IMR-90 (cell line): ENCODE results near the gene ST8SIA4. TPM values are rescaled to one million over a fixed set of nuclear protein-coding genes. Genes with fewer than 3 reads are reported as not detected.

Source experiments
- ATAC-seq: fragments of 200-7000 bp; cut with Tn5 transposase; 2 replicates; pipeline ENCODE4 v1.9.1; 2020; ENCODE audit warnings: low read depth, mild to moderate bottlenecking, moderate library complexity
- BruUV-seq: library from RNA; stranded (reverse); fragments of 400-500 nt; replicated peaks from 2 replicates; lab custom pipeline; 2021; lab: Mats Ljungman, UMichigan
- CTCF ChIA-PET: fragments of 300-600 bp; formaldehyde crosslinking; extraction: SDS; loops from one replicate; lab custom pipeline; 2021; ENCODE audit warnings: antibody characterized with exemption; lab: Yijun Ruan, JAX
- POLR2A ChIA-PET: fragments of 300-600 bp; sonication (Branson Sonifier 250); formaldehyde crosslinking; loops from one replicate; lab custom pipeline; 2022; ENCODE audit warnings: antibody characterized with exemption; ENCODE audit not compliant: unreplicated experiment; lab: Charles Lee
- DNase-seq: peaks from one replicate; pipeline ENCODE4 v3.0.0; 2013
- H2AFZ ChIP-seq: replicated peaks from 2 replicates; pipeline ENCODE3; 2013; ENCODE audit warnings: low read length, mild to moderate bottlenecking; ENCODE audit not compliant: poor library complexity
- H2AK5ac ChIP-seq: 2 replicates; pipeline ENCODE4 v1.6.1; 2013; ENCODE audit warnings: low read depth, low read length, inconsistent platforms
- H2AK9ac ChIP-seq: replicated peaks from 2 replicates; pipeline ENCODE3; 2013; ENCODE audit warnings: mild to moderate bottlenecking, low read depth, low read length, moderate library complexity; ENCODE audit not compliant: poor library complexity
- H2BK120ac ChIP-seq: 2 replicates; pipeline ENCODE4 v1.6.1; 2013; ENCODE audit warnings: low read depth, low read length, inconsistent platforms
- H2BK15ac ChIP-seq: 3 replicates; pipeline ENCODE4 v1.6.1; 2013; ENCODE audit warnings: low read depth, low read length, inconsistent platforms
- H2BK20ac ChIP-seq: 2 replicates; pipeline ENCODE4 v1.6.1; 2013; ENCODE audit warnings: low read depth, mild to moderate bottlenecking, inconsistent platforms, low read length, moderate library complexity
- H2BK5ac ChIP-seq: 2 replicates; pipeline ENCODE4 v1.6.1; 2013; ENCODE audit warnings: mild to moderate bottlenecking, low read depth, low read length, inconsistent platforms; ENCODE audit not compliant: poor library complexity, severe bottlenecking
- H3K14ac ChIP-seq: replicated peaks from 2 replicates; pipeline ENCODE4 v1.6.1; 2013; ENCODE audit warnings: low read depth, low read length, inconsistent platforms
- H3K18ac ChIP-seq: 2 replicates; pipeline ENCODE4 v1.6.1; 2013; ENCODE audit warnings: low read depth, low read length, control low read depth
- H3K23ac ChIP-seq: 2 replicates; pipeline ENCODE4 v1.6.1; 2013; ENCODE audit warnings: low read depth, low read length, inconsistent platforms
- H3K27ac ChIP-seq: 2 replicates; pipeline ENCODE4 v1.5.1; 2013; ENCODE audit warnings: mild to moderate bottlenecking, control low read depth, low read length; ENCODE audit not compliant: insufficient read depth
- H3K27me3 ChIP-seq: 2 replicates; pipeline ENCODE4 v1.6.1; 2013; ENCODE audit warnings: low read length; ENCODE audit not compliant: control insufficient read depth, insufficient read depth
- H3K36me3 ChIP-seq: 2 replicates; pipeline ENCODE4 v1.6.1; 2013; ENCODE audit warnings: low read length, mixed read lengths; ENCODE audit not compliant: control insufficient read depth, insufficient read depth
- H3K4ac ChIP-seq: 2 replicates; pipeline ENCODE4 v1.6.1; 2013; ENCODE audit warnings: low read depth, low read length, inconsistent platforms
- H3K4me1 ChIP-seq: 2 replicates; pipeline ENCODE4 v1.6.1; 2013; ENCODE audit warnings: low read length, mixed read lengths; ENCODE audit not compliant: control insufficient read depth, insufficient read depth
- H3K4me2 ChIP-seq: 2 replicates; pipeline ENCODE4 v1.6.1; 2013; ENCODE audit warnings: low read depth, mild to moderate bottlenecking, control low read depth, low read length, moderate library complexity
- H3K4me3 ChIP-seq: 2 replicates; pipeline ENCODE4 v1.5.1; 2013; ENCODE audit warnings: low read depth, mild to moderate bottlenecking, control low read depth, low read length, moderate library complexity; ENCODE audit not compliant: insufficient read depth
- H3K56ac ChIP-seq: 2 replicates; pipeline ENCODE4 v1.6.1; 2013; ENCODE audit warnings: low read length, inconsistent platforms; ENCODE audit not compliant: insufficient read depth; ENCODE audit errors: extremely low read depth
- H3K79me1 ChIP-seq, 2 experiments: 2 replicates each; pipeline ENCODE4 v1.6.1; 2013; ENCODE audit warnings: low read length in 2 of 2, inconsistent platforms in 1 of 2, low read depth in 1 of 2
- H3K9ac ChIP-seq: 2 replicates; pipeline ENCODE4 v1.6.1; 2013; ENCODE audit warnings: low read depth, low read length, control low read depth
- H3K9me1 ChIP-seq: 2 replicates; pipeline ENCODE4 v1.6.1; 2013; ENCODE audit warnings: low read length, inconsistent platforms; ENCODE audit not compliant: insufficient read depth
- H3K9me3 ChIP-seq: 2 replicates; pipeline ENCODE4 v1.6.1; 2013; ENCODE audit warnings: low read length; ENCODE audit not compliant: control insufficient read depth, insufficient read depth
- H4K20me1 ChIP-seq: 2 replicates; pipeline ENCODE4 v1.6.1; 2013; ENCODE audit warnings: low read length, inconsistent platforms; ENCODE audit not compliant: insufficient read depth
- H4K5ac ChIP-seq: 2 replicates; pipeline ENCODE4 v1.6.1; 2013; ENCODE audit warnings: mild to moderate bottlenecking, low read depth, low read length, control low read depth
- H4K8ac ChIP-seq, 2 experiments: 2 replicates each; pipeline ENCODE4 v1.6.1; 2013; ENCODE audit warnings: low read depth in 2 of 2, low read length in 2 of 2, control low read depth in 1 of 2, inconsistent platforms in 1 of 2
- H4K91ac ChIP-seq: 2 replicates; pipeline ENCODE4 v1.6.1; 2013; ENCODE audit warnings: low read depth, low read length, inconsistent platforms; ENCODE audit not compliant: insufficient read depth
- CTCF ChIP-seq: conservative IDR thresholded peaks from 2 replicates; pipeline ENCODE4 v1.5.1; 2012; ENCODE audit warnings: mild to moderate bottlenecking, low read depth, low read length, improper control_type of control experiment
- ELK1 ChIP-seq: fragments of 150-350 bp; IDR thresholded peaks from 2 replicates; pipeline ENCODE4 v1.6.1; 2016; ENCODE audit warnings: low read depth, mild to moderate bottlenecking, low read length, moderate library complexity, borderline replicate concordance
- FOS ChIP-seq: fragments of 150-350 bp; IDR thresholded peaks from 2 replicates; pipeline ENCODE4 v1.6.1; 2016; ENCODE audit warnings: low read depth, low read length
- MAFK ChIP-seq: IDR thresholded peaks from 2 replicates; pipeline ENCODE4 v1.6.1; 2012; ENCODE audit warnings: low read depth, low read length, improper control_type of control experiment
- NFE2L2 ChIP-seq: fragments of 150-350 bp; IDR thresholded peaks from 2 replicates; pipeline ENCODE4 v1.6.1; 2016; ENCODE audit warnings: low read depth, mild to moderate bottlenecking, low read length
- dilution Hi-C: fragments of 300-500 bp; cut with HindIII; formaldehyde crosslinking; loops from one replicate; pipeline ENCODE4 v1.14.3; 2018; ENCODE audit warnings: low sequenced_read_pairs; ENCODE audit not compliant: unreplicated experiment
- in situ Hi-C: fragments of 300-500 bp; cut with MboI; formaldehyde crosslinking; loops from 3 replicates; pipeline ENCODE4 v1.14.3; 2019; ENCODE audit warnings: low sequenced_read_pairs, inconsistent platforms, mixed read lengths
- intact Hi-C: fragments of 100-400 bp; cut with micrococcal nuclease; formaldehyde crosslinking; loops from 2 replicates; pipeline ENCODE4 v1.10.0; 2022
- polyA plus RNA-seq, 3 experiments: library from polyadenylated mRNA; depleted of rRNA; stranded (reverse); fragments of >200 nt; gene quantifications; 2 replicates each; pipeline ENCODE4 v1.2.3, GENCODE V29; 2012; ENCODE audit warnings: low replicate concordance in 1 of 3
- total RNA-seq: library from RNA; depleted of rRNA; stranded (reverse); fragments of >200 nt; gene quantifications from 2 replicates; pipeline ENCODE4 v1.2.3, GENCODE V29; 2012

The ST8SIA4 gene
- total and polyA plus RNA-seq, 2 of the 4 experiments (the other 2 are of a cell fraction): 0.02 to 0.18 TPM

GRCh38 chr5:100761192-100761591 is 141.9 kb downstream of the ST8SIA4 start:
- no peak overlapping the region for H2AK9ac ChIP-seq
- no peaks in the 10 kb centered on the region for H3K79me1 ChIP-seq
- no peaks in the 10 kb centered on the region for H3K27me3 ChIP-seq
- no peak overlapping the region for H3K4me2 ChIP-seq
- no peak overlapping the region for H3K9ac ChIP-seq
- ChIA-PET CTCF (no interaction called here), POLR2A (no interaction called here)
- ATAC-seq: peak; percentile 46
- H2BK20ac ChIP-seq: no peak overlapping the region
- H2AFZ ChIP-seq: no peak overlapping the region
- no peak overlapping the region for H3K4me3 ChIP-seq
- dilution Hi-C loops: no loop called here
- H3K56ac ChIP-seq: no peak overlapping the region
- H3K4ac ChIP-seq: no peak overlapping the region
- H4K8ac ChIP-seq: no peak overlapping the region
- TF ChIP-seq FOS (no peak), ELK1 (no peak), CTCF (no peak), MAFK (peak; percentile 76), NFE2L2 (peak; percentile 92)
- H3K9me3 ChIP-seq: no peaks in the 10 kb centered on the region
- DNase-seq: peak; percentile 71
- intact Hi-C loops: no loop called here
- no peaks in the 10 kb centered on the region for H4K20me1 ChIP-seq
- no peaks in the 10 kb centered on the region for H3K36me3 ChIP-seq
- no peak overlapping the region for H2BK5ac ChIP-seq
- H4K91ac ChIP-seq: no peak overlapping the region
- H3K18ac ChIP-seq: no peak overlapping the region
- BruUV-seq: no TSS peak
- H3K14ac ChIP-seq: no peak overlapping the region
- H3K27ac ChIP-seq: no peak overlapping the region
- H2AK5ac ChIP-seq: no peak overlapping the region
- no peaks in the 10 kb centered on the region for H3K9me1 ChIP-seq
- no peak overlapping the region for H2BK120ac ChIP-seq
- no peak overlapping the region for H2BK15ac ChIP-seq
- in situ Hi-C loops: no loop called here
- H3K4me1 ChIP-seq: no peaks in the 10 kb centered on the region; the same call in 1 of the 2 replicates
- no peak overlapping the region for H4K5ac ChIP-seq
- H3K23ac ChIP-seq: no peak overlapping the region
